ENCODE data around the gene SPTLC1. TPM values are rescaled to one million over a fixed set of nuclear protein-coding genes. Genes with fewer than 3 reads are reported as not detected.

The SPTLC1 gene
- total and polyA plus RNA-seq, 2 of the 8 experiments (the other 6 are each of a cell fraction or from before 2014, with no cell fraction given), result 34.2 to 62.1 TPM

GRCh38 chr9:92147852-92148180, 32.6 kb upstream of the SPTLC1 start:
- Histone ChIP-seq H3K4ac (replicated peaks; ENCODE audit: insufficient read length, low read depth, low read length) (no peak overlapping the region), H3K9me3 (ENCODE audit: insufficient read depth in 2 of 2, low read depth in 1 of 2, low read length in 1 of 2) (no peaks in the 10 kb centered on the region), H3K79me1 (ENCODE audit: low read depth, low read length) (no peaks in the 10 kb centered on the region), H4K5ac (ENCODE audit: insufficient read length, low read depth, low read length) (peak overlapping the region; percentile 29), H3K9ac (replicated peaks in 1 of 4; ENCODE audit: extremely low read depth in 1 of 4, low read depth in 3 of 4, low read length in 3 of 4) (no peak overlapping the region), H3K23ac (ENCODE audit: insufficient read length) (no peak overlapping the region), H3K23me2 (ENCODE audit: low read depth, low read length) (no peaks in the 10 kb centered on the region; the same call in 1 of the 2 replicates), H2AFZ (ENCODE audit: low read length) (peak overlapping the region; percentile 92), H3K36me3 (ENCODE audit: control insufficient read depth in 2 of 4, insufficient read depth in 4 of 4, low read length in 3 of 4) (no peaks in the 10 kb centered on the region), H2BK15ac (ENCODE audit: low read length) (no peak overlapping the region; the same call in 1 of the 2 replicates), H3K27me3 (replicated peaks in 1 of 4; ENCODE audit: control insufficient read depth in 3 of 4, extremely low read depth in 1 of 4, insufficient read depth in 3 of 4, low read length in 3 of 4) (peaks cover 0 to under 1% (median under 1%) of the 10 kb centered on the region in 4 experiments; a peak in 2 of 7 replicates), H3K14ac (ENCODE audit: insufficient read length) (peak overlapping the region; percentile 45), H3K27ac (ENCODE audit: low read depth, low read length) (no peak overlapping the region; the same call in 1 of the 2 replicates), H2BK20ac (ENCODE audit: low read length) (peak overlapping the region; percentile 21; the same call in 1 of the 2 replicates), H3K79me2 (ENCODE audit: control insufficient read depth in 1 of 2, insufficient read depth in 2 of 2, low read length in 2 of 2) (no peaks in the 10 kb centered on the region), H3K4me3 (ENCODE audit: extremely low read depth in 1 of 4, insufficient read depth in 2 of 4, low read depth in 3 of 4, low read length in 4 of 4) (no peak overlapping the region), H4K8ac (ENCODE audit: extremely low read depth, insufficient read depth, low read length) (peak overlapping the region; percentile 45; the same call in 1 of the 2 replicates), H3K4me1 (replicated peaks in 1 of 4; ENCODE audit: control insufficient read depth in 3 of 4, insufficient read depth in 4 of 4, low read length in 3 of 4) (peaks cover 0 to 11% (median 5%) of the 10 kb centered on the region in 4 experiments; a peak in 4 of 7 replicates), H3K4me2 (ENCODE audit: insufficient read depth in 1 of 2, low read depth in 2 of 2, low read length in 2 of 2) (peak overlapping the region in 1 of 2 experiments; percentile 24; a peak in 1 of 4 replicates), H4K91ac (replicated peaks; ENCODE audit: insufficient read length, low read length) (peak overlapping the region; percentile 81), H3K56ac (replicated peaks; ENCODE audit: insufficient read length, low read depth, low read length) (no peak overlapping the region), H3K18ac (ENCODE audit: extremely low read depth, low read length) (peak overlapping the region; percentile 95), H2BK5ac (ENCODE audit: low read depth, low read length) (peak overlapping the region; percentile 73; the same call in 1 of the 2 replicates), H4K20me1 (replicated peaks in 1 of 2; ENCODE audit: control insufficient read depth in 1 of 2, insufficient read depth in 2 of 2, low read length in 2 of 2) (no peaks in the 10 kb centered on the region), H2BK12ac (ENCODE audit: low read depth, low read length) (peak overlapping the region; percentile 45; the same call in 1 of the 2 replicates), H2AK5ac (ENCODE audit: low read depth, low read length) (no peak overlapping the region), H2BK120ac (replicated peaks; ENCODE audit: low read depth, low read length) (no peak overlapping the region)
- WGBS, 2 experiments (ENCODE audit: extremely low coverage in 1 of 2, insufficient coverage in 1 of 2, insufficient read length in 1 of 2, insufficient replicate concordance in 2 of 2, low coverage in 1 of 2, low lambda C conversion rate in 2 of 2, missing lambda C conversion rate in 1 of 2), result 90% methylated on average over 8 of the region's 8 CpGs; no CpG with 5 or more reads in 1 of the 2 experiments
- CTCF ChIA-PET (ENCODE audit: partially characterized antibody), result interaction anchor here (0.7 to 5.5 kb wide), 6 partner anchors 8 to 289 kb away, joined by 4 to 47 read pairs (median 4); no protein-coding TSS in a partner anchor
- POLR2A ChIA-PET (ENCODE audit: partially characterized antibody), result interaction anchor here (0.9 to 2.0 kb wide), 4 partner anchors 10 to 144 kb away, joined by 3 to 6 read pairs (median 3); no protein-coding TSS in a partner anchor
- FAIRE-seq, result no peak
- TF ChIP-seq YY1 (IDR thresholded peaks at IDR 0.05; ENCODE audit: low read depth, low read length) (no peak), GTF2F1 (IDR thresholded peaks at IDR 0.05; ENCODE audit: borderline replicate concordance, low read depth, low read length) (no peak), SUZ12 (IDR thresholded peaks at IDR 0.05; ENCODE audit: low read length) (no peak)
- TF ChIP-seq, protein P1, sequence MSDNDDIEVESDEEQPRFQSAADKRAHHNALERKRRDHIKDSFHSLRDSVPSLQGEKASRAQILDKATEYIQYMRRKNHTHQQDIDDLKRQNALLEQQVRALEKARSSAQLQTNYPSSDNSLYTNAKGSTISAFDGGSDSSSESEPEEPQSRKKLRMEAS (IDR thresholded peaks at IDR 0.05), result no peak
- DNase-seq (ENCODE audit: low read depth in 1 of 2, low spot score in 2 of 2), result no peak
